ENCODE measurements around the gene YEATS2.

Gene YEATS2

GRCh38 chr3:183828538-183828870, 130.9 kb downstream of the YEATS2 start:
- H3K4me3 ChIP-seq (ENCODE audit: low read depth, low read length): no peak overlapping the region
- no peak for DNase-seq (ENCODE audit: low read depth)
- TF ChIP-seq CTCF (conservative IDR thresholded peaks at IDR 0.05; ENCODE audit: low read depth, low read length): no peak

- no peak overlapping the region for H3K4me3 ChIP-seq (ENCODE audit: low read depth, low read length)
- no peak for TF ChIP-seq CTCF (conservative IDR thresholded peaks at IDR 0.05; ENCODE audit: low read depth, low read length)
- no peak for DNase-seq (ENCODE audit: low read depth)
Measured at GRCh38 chr3:183829466-183829865, 131.9 kb downstream of the YEATS2 start.

GRCh38 chr3:183830187-183830586, 132.6 kb downstream of the YEATS2 start:
- H3K4me3 ChIP-seq (ENCODE audit: low read depth, low read length): no peak overlapping the region
- no peak for TF ChIP-seq CTCF (conservative IDR thresholded peaks at IDR 0.05; ENCODE audit: low read depth, low read length)
- no peak for DNase-seq (ENCODE audit: low read depth)

GRCh38 chr3:183833516-183833915, 135.9 kb downstream of the YEATS2 start:
- no peak for DNase-seq (ENCODE audit: low read depth)
- H3K4me3 ChIP-seq (ENCODE audit: low read depth, low read length): no peak overlapping the region
- TF ChIP-seq CTCF (conservative IDR thresholded peaks at IDR 0.05; ENCODE audit: low read depth, low read length): no peak

GRCh38 chr3:183837390-183837789, 139.8 kb downstream of the YEATS2 start:
- no peak for TF ChIP-seq CTCF (conservative IDR thresholded peaks at IDR 0.05; ENCODE audit: low read depth, low read length)
- no peak overlapping the region for H3K4me3 ChIP-seq (ENCODE audit: low read depth, low read length)
- DNase-seq (ENCODE audit: low read depth): no peak

GRCh38 chr3:183837894-183838293, 140.3 kb downstream of the YEATS2 start:
- TF ChIP-seq CTCF (conservative IDR thresholded peaks at IDR 0.05; ENCODE audit: low read depth, low read length): no peak
- DNase-seq (ENCODE audit: low read depth): no peak
- H3K4me3 ChIP-seq (ENCODE audit: low read depth, low read length): no peak overlapping the region

GRCh38 chr3:183839751-183840150, 142.2 kb downstream of the YEATS2 start:
- TF ChIP-seq CTCF (conservative IDR thresholded peaks at IDR 0.05; ENCODE audit: low read depth, low read length): no peak
- DNase-seq (ENCODE audit: low read depth): no peak
- H3K4me3 ChIP-seq (ENCODE audit: low read depth, low read length): no peak overlapping the region
